Fibroblast of villous mesenchyme (primary cell): ENCODE data around the gene MYO1D. TPM values are rescaled to one million over a fixed set of nuclear protein-coding genes. Genes with fewer than 3 reads are reported as not detected.

Source experiments
- DNase-seq: peaks from one replicate; pipeline ENCODE4 v3.0.0-alpha.2; 2010; ENCODE audit warnings: low read depth
- H3K4me3 ChIP-seq: 2 replicates; pipeline ENCODE4 v1.5.1; 2011; ENCODE audit warnings: low read depth, mild to moderate bottlenecking, low read length
- total RNA-seq: library from RNA; depleted of rRNA; stranded (reverse); fragments of >200 nt; gene quantifications from 2 replicates; pipeline ENCODE4 v1.2.3, GENCODE V29; 2012
- TF ChIP-seq, protein P1 (sequence below): IDR thresholded peaks from 2 replicates; pipeline ENCODE4 v1.5.1; 2012; ENCODE audit warnings: low read depth, mild to moderate bottlenecking, low read length; ENCODE audit not compliant: insufficient read depth

Gene MYO1D
- total RNA-seq, 1 donor = 19.0 TPM

DNA sequence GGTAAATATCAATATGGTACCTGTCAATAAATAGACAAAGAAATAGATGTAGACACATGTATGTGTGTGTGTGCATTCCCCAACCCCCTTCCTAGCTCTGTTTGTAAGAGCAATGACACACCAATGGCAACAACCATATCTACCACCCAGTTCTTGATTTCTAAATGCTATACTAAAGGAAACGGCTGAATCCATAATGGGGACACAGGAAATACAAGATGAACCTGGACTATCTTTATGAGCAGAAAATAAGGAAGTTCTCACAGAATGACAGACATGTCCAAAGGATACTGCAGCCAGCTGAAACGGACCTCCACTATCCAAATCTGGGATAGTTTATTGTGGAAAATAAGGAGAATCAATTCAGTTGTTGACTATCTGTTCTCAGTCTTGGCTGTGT lies 75.3 kb downstream of the MYO1D start:
- H3K4me3 ChIP-seq = no peak overlapping the region
- TF ChIP-seq, protein P1, sequence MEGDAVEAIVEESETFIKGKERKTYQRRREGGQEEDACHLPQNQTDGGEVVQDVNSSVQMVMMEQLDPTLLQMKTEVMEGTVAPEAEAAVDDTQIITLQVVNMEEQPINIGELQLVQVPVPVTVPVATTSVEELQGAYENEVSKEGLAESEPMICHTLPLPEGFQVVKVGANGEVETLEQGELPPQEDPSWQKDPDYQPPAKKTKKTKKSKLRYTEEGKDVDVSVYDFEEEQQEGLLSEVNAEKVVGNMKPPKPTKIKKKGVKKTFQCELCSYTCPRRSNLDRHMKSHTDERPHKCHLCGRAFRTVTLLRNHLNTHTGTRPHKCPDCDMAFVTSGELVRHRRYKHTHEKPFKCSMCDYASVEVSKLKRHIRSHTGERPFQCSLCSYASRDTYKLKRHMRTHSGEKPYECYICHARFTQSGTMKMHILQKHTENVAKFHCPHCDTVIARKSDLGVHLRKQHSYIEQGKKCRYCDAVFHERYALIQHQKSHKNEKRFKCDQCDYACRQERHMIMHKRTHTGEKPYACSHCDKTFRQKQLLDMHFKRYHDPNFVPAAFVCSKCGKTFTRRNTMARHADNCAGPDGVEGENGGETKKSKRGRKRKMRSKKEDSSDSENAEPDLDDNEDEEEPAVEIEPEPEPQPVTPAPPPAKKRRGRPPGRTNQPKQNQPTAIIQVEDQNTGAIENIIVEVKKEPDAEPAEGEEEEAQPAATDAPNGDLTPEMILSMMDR = no peak
- DNase-seq = no peak

DNA sequence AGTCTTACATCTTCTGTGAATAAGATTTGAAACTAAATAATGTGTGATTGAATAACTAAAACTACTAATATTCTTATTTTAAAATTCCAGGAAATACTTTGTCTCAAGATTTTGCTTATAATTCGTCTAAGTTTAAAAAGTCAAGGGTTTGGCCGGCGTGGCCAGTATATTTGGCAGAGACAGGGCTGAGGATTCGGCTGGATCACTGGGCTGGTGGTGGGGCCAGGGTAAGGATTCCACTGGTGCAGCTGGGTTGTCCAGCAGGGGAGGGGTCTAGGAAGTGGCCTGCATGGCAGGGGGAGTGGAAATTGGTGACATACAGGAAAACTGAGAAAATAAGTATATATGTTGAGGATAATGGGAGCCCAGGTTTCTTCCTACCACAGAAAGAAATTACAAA lies 75.7 kb downstream of the MYO1D start:
- H3K4me3 ChIP-seq = no peak overlapping the region
- no peak for DNase-seq
- TF ChIP-seq, protein P1 = no peak

DNA sequence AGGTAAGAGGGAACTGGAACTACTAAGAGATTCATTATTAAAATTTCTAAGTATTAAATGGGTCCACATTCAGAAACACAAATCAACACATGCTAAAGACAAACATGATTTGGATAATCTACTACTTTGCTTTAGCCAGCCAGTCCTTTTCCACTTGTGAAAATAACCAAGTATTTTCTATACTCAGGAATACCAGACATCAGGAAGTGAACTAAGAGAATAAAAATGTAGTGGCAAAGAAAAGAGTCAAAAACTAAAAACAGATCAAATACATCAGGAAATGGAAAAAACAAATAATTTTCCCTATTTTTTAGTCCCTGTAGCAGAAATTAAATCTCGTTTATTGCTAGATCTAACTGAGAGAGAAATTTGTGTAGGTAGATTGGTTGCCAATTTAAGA lies 78.0 kb downstream of the MYO1D start:
- H3K4me3 ChIP-seq = no peak overlapping the region
- TF ChIP-seq, protein P1 = no peak
- no peak for DNase-seq

DNA sequence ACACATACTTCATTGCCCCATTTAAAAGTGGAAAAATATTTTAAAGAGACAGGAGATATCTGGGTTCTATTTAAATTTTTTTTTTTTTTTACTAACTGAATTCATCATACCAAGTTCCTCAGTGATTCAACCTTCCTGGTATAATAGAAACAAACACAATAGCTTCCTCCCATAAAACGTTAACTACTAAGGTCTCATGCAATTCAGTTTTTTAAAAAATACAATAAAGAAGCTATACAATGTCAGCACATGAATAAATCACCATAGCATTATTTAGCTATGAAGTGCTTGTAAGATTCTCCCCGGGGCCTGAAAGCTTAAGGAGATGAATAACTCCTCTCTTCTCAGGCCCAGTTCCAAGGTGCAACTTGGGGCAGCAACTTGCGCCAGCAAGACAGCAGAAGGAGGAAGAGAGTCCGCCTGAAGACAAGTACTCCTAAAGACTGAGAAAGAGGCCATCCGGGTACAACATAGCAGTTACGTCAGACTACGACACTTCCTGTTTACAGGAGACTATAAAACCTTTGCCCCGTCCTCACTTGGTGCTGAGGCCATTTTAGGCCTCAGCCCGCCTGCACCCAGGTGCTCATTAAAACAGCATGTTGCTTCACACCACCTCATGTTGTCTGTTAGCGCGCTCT lies 81.5 kb downstream of the MYO1D start:
- DNase-seq = no peak
- TF ChIP-seq, protein P1 = no peak
- no peak overlapping the region for H3K4me3 ChIP-seq

DNA sequence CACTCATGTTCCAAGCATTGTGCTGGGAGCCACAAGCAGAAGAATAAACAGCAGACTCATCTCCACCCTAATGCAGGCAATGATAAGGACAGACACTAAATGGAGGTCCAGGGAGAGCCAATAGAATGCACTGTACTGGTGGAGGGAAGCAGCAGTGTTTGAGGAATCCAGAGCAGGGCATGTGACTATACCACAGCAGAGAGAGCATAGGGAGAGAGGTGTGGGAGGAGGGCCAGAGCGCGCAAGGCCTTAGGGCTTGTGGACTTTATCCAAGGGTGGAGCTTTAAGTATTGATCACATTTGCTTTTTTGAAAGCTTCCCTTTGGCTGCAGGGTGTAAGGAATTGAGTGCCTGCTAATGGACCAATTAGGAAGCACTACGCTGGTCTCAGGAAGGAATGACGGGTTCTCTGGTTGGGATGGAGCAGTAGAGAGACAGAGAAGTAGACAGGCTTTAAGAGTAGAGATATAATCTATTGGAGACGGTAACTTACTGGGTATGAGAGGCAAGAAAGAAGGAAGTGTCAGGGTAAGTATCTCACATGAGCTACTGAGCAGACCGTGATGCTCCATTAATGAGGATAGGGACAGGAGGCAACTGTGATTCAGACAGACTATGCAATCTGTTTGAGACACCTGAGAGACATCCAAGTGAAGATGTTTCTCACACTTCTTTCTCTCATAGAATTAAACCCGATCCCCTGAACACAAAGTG lies 82.2 kb downstream of the MYO1D start:
- no peak overlapping the region for H3K4me3 ChIP-seq
- TF ChIP-seq, protein P1 = no peak
- DNase-seq = no peak

DNA sequence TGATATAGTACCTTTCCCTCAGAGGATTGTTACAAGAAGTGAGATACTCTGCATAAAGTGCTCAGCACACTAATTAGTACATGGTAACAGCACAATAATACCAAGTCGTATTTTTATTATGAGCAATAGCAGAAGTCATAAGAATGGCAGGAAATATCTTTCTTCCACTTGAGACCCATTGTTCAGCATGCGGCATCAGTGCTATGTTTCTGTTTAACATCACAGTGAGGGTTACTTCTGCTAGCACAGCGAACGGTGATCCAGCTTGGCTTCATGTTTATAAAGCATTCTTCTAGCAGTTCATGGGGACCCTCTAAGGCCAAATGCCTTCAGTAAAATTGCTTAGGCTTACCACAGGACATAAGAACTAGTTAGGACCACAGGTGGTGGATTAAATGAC lies 83.1 kb downstream of the MYO1D start:
- no peak overlapping the region for H3K4me3 ChIP-seq
- DNase-seq = no peak
- TF ChIP-seq, protein P1 = no peak
